Loucy (cell line): ENCODE data around the gene TEX9.

ENCODE experiments used
- H2AFZ ChIP-seq: fragments of 200-600 bp; sonication (generic); 2 replicates; pipeline ENCODE4 v1.6.0; 2016; ENCODE audit warnings: antibody characterized with exemption, mild to moderate bottlenecking, low read length, moderate library complexity
- H3F3A ChIP-seq: fragments of 200-600 bp; 2 replicates; pipeline ENCODE4 v1.6.0; 2016; ENCODE audit warnings: antibody characterized with exemption, low read depth, mild to moderate bottlenecking
- H3K27me3 ChIP-seq: fragments of 200-600 bp; sonication (generic); 2 replicates; pipeline ENCODE4 v1.6.1; 2014; ENCODE audit warnings: low read length, mild to moderate bottlenecking; ENCODE audit not compliant: insufficient read depth, poor library complexity, severe bottlenecking
- H3K36me3 ChIP-seq: fragments of 200-600 bp; sonication (generic); 2 replicates; pipeline ENCODE4 v1.6.1; 2016; ENCODE audit warnings: low read length; ENCODE audit not compliant: insufficient read depth
- H3K4me1 ChIP-seq: fragments of 200-600 bp; sonication (generic); 2 replicates; pipeline ENCODE4 v1.5.1; 2014; ENCODE audit warnings: low read length, mild to moderate bottlenecking; ENCODE audit not compliant: insufficient read depth, poor library complexity, severe bottlenecking
- H3K4me2 ChIP-seq: fragments of 200-600 bp; sonication (generic); 2 replicates; pipeline ENCODE4 v1.6.0; 2014; ENCODE audit warnings: antibody characterized with exemption, low read length, low read depth, mild to moderate bottlenecking; ENCODE audit not compliant: poor library complexity, severe bottlenecking
- H3K4me3 ChIP-seq: fragments of 200-600 bp; sonication (generic); 2 replicates; pipeline ENCODE4 v1.5.1; 2014; ENCODE audit warnings: low read length, mild to moderate bottlenecking, mixed read lengths; ENCODE audit not compliant: poor library complexity, severe bottlenecking
- H3K79me2 ChIP-seq: fragments of 200-600 bp; sonication (generic); 2 replicates; pipeline ENCODE4 v1.6.1; 2014; ENCODE audit warnings: low read length; ENCODE audit not compliant: insufficient read depth
- H3K9ac ChIP-seq: fragments of 200-600 bp; sonication (generic); 2 replicates; pipeline ENCODE4 v1.6.0; 2014; ENCODE audit warnings: mild to moderate bottlenecking, low read depth, low read length, moderate library complexity; ENCODE audit not compliant: poor library complexity, severe bottlenecking
- H3K9me2 ChIP-seq: fragments of 200-600 bp; sonication (generic); replicated peaks from 2 replicates; pipeline ENCODE4 v1.6.1; 2016; ENCODE audit warnings: low read depth, low read length, mixed read lengths
- H3K9me3 ChIP-seq: fragments of 200-600 bp; sonication (generic); 2 replicates; pipeline ENCODE4 v1.6.1; 2014; ENCODE audit warnings: mild to moderate bottlenecking, antibody characterized with exemption, low read length, low read depth; ENCODE audit not compliant: insufficient read depth
- H4K20me1 ChIP-seq: fragments of 200-600 bp; sonication (generic); 2 replicates; pipeline ENCODE4 v1.6.0; 2014; ENCODE audit warnings: antibody characterized with exemption, low read length, mild to moderate bottlenecking; ENCODE audit not compliant: insufficient read depth, poor library complexity, severe bottlenecking
- EZH2phosphoT487 ChIP-seq: fragments of 200-600 bp; IDR thresholded peaks from 2 replicates; pipeline ENCODE4 v1.6.1; 2018; ENCODE audit warnings: antibody characterized with exemption, mild to moderate bottlenecking, moderate library complexity, borderline replicate concordance
- TF ChIP-seq, protein P1 (sequence below): fragments of 200-600 bp; sonication (generic); conservative IDR thresholded peaks from 2 replicates; pipeline ENCODE4 v1.5.1; 2014; ENCODE audit warnings: mild to moderate bottlenecking, antibody characterized with exemption, low read length

The TEX9 gene

DNA sequence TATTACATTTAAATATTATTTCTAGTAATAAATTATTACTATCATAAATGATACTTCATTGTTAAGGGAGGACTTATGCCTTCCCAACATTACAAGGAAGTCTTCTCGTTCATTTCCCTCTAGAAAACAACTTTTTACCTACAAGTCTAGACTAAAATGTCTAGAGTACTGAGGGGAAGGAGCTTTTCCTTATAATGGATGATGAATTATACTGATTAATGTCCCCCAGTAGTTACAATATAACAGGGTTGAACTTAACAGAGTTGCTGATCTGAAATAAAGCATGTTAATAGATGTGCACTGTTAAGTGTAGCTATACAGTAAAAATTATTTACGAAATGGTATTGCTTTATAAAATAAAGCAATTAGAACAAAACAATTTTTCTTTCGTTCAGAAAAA lies 102.4 kb downstream of the TEX9 start:
- no peak for TF ChIP-seq EZH2phosphoT487
- TF ChIP-seq, protein P1, sequence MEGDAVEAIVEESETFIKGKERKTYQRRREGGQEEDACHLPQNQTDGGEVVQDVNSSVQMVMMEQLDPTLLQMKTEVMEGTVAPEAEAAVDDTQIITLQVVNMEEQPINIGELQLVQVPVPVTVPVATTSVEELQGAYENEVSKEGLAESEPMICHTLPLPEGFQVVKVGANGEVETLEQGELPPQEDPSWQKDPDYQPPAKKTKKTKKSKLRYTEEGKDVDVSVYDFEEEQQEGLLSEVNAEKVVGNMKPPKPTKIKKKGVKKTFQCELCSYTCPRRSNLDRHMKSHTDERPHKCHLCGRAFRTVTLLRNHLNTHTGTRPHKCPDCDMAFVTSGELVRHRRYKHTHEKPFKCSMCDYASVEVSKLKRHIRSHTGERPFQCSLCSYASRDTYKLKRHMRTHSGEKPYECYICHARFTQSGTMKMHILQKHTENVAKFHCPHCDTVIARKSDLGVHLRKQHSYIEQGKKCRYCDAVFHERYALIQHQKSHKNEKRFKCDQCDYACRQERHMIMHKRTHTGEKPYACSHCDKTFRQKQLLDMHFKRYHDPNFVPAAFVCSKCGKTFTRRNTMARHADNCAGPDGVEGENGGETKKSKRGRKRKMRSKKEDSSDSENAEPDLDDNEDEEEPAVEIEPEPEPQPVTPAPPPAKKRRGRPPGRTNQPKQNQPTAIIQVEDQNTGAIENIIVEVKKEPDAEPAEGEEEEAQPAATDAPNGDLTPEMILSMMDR = no peak
- Histone ChIP-seq H3K4me3 (no peak overlapping the region), H3K4me2 (peak overlapping the region; percentile 77), H3K79me2 (no peaks in the 10 kb centered on the region), H3K27me3 (no peaks in the 10 kb centered on the region), H3F3A (no peaks in the 10 kb centered on the region), H3K4me1 (peaks cover 26% of the 10 kb centered on the region), H4K20me1 (no peaks in the 10 kb centered on the region), H3K36me3 (no peaks in the 10 kb centered on the region), H2AFZ (peak overlapping the region; percentile 98), H3K9me3 (no peaks in the 10 kb centered on the region), H3K9ac (peak overlapping the region; percentile 69), H3K9me2 (no peaks in the 10 kb centered on the region)

DNA sequence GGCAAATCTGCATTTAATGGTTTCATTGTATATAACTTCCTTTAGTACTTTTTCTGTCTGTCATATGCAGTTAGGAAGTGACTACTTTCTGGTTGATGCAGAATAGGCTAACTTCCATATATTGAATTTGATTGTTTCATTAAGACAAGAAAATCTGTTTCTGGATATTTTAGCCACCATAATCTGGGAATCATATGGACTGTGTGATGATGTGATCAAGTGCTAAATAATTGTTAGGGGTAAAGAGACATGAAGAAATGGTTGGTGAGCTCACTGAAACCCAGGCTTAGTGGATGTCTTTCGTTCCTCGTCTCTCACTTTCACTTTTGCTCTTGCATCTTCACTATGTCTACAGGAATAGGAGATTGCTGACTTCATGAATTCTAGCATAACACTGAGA lies 103.2 kb downstream of the TEX9 start:
- Histone ChIP-seq H3K4me1 (peaks cover 26% of the 10 kb centered on the region), H3F3A (no peaks in the 10 kb centered on the region), H3K27me3 (no peaks in the 10 kb centered on the region), H2AFZ (peak overlapping the region; percentile 98), H3K4me3 (peak overlapping the region; percentile 73), H3K36me3 (no peaks in the 10 kb centered on the region), H3K9me2 (no peaks in the 10 kb centered on the region), H3K4me2 (peak overlapping the region; percentile 77), H3K9me3 (no peaks in the 10 kb centered on the region), H3K9ac (peak overlapping the region; percentile 69), H3K79me2 (no peaks in the 10 kb centered on the region), H4K20me1 (no peaks in the 10 kb centered on the region)
- no peak for TF ChIP-seq EZH2phosphoT487
- TF ChIP-seq, protein P1 = no peak

DNA sequence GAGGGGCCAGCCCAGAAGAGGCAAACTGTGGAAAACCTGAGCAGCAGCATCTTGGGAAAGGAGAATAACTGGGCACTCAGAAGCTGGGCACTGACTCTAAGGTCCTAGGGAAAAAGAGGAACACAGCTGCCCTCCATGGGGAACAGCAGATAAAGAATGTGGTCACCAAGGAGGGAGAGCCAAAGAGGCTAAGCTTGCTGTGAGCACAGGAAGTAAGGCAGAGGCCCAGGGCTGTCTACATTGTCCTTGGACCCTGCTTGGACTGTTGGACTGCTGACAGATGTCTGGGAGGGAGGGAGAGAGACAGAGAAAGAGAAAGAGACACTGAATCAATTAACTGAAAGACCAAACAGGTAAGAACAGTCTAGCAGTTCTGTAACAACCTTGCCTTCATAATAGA lies 104.3 kb downstream of the TEX9 start:
- no peaks in the 10 kb centered on the region for H3F3A ChIP-seq
- no peaks in the 10 kb centered on the region for H3K9me2 ChIP-seq
- H3K4me2 ChIP-seq = peak overlapping the region; percentile 77
- TF ChIP-seq, protein P1 = no peak
- TF ChIP-seq EZH2phosphoT487 = no peak
- no peak overlapping the region for H3K9ac ChIP-seq
- no peaks in the 10 kb centered on the region for H4K20me1 ChIP-seq
- peak overlapping the region; percentile 71 for H2AFZ ChIP-seq
- H3K27me3 ChIP-seq = no peaks in the 10 kb centered on the region
- H3K79me2 ChIP-seq = no peaks in the 10 kb centered on the region
- peaks cover 24% of the 10 kb centered on the region for H3K4me1 ChIP-seq
- H3K4me3 ChIP-seq = no peak overlapping the region
- no peaks in the 10 kb centered on the region for H3K9me3 ChIP-seq
- no peaks in the 10 kb centered on the region for H3K36me3 ChIP-seq
